Endothelial cell (in vitro differentiated cells): ENCODE data around the gene PEX6. TPM values are rescaled to one million over a fixed set of nuclear protein-coding genes. Genes with fewer than 3 reads are reported as not detected.
"Not testable (repeated sequence)": the region's sequence is repeated elsewhere in the genome, so short reads cannot be mapped to it uniquely, and the experiment has no call there.

ENCODE experiments used
- DNase-seq: peaks from one replicate; pipeline ENCODE4 v3.0.0; 2021; ENCODE audit warnings: low spot score
- H3K27ac Mint-ChIP-seq: one replicate; pipeline ENCODE4 v1.8.0; 2021; ENCODE audit warnings: mixed read lengths, inconsistent platforms; ENCODE audit not compliant: unreplicated experiment
- H3K27me3 Mint-ChIP-seq: one replicate; pipeline ENCODE4 v1.8.0; 2021; ENCODE audit warnings: mild to moderate bottlenecking, moderate library complexity, mixed read lengths, inconsistent platforms; ENCODE audit not compliant: unreplicated experiment
- H3K36me3 Mint-ChIP-seq: one replicate; pipeline ENCODE4 v1.8.0; 2021; ENCODE audit warnings: mild to moderate bottlenecking, low read depth, mixed read lengths, inconsistent platforms; ENCODE audit not compliant: unreplicated experiment
- H3K4me1 Mint-ChIP-seq: one replicate; pipeline ENCODE4 v1.8.0; 2021; ENCODE audit warnings: mild to moderate bottlenecking, mixed read lengths, inconsistent platforms; ENCODE audit not compliant: unreplicated experiment
- H3K4me3 Mint-ChIP-seq: one replicate; pipeline ENCODE4 v1.8.0; 2021; ENCODE audit warnings: mild to moderate bottlenecking, mixed read lengths, inconsistent platforms; ENCODE audit not compliant: unreplicated experiment
- H3K9me3 Mint-ChIP-seq: one replicate; pipeline ENCODE4 v1.8.0; 2021; ENCODE audit warnings: mixed read lengths, inconsistent platforms; ENCODE audit not compliant: unreplicated experiment
- total RNA-seq: library from RNA; stranded (reverse); fragmentation: NEBNext Ultra II Directional; extraction: Animal tissue kit (Norgen Biotek cat#: 25700); gene quantifications from one replicate; pipeline ENCODE4 v1.2.1, GENCODE V29; 2021; ENCODE audit not compliant: unreplicated experiment
- TF ChIP-seq, protein P1 (sequence below): fragments of 200-600 bp; sonication (generic); IDR thresholded peaks from one replicate; pipeline ENCODE4 v1.5.0; 2021; ENCODE audit warnings: antibody characterized with exemption; ENCODE audit not compliant: unreplicated experiment

PEX6 gene
- total RNA-seq, 1 donor from 2014 or later = 26.1 TPM

DNA sequence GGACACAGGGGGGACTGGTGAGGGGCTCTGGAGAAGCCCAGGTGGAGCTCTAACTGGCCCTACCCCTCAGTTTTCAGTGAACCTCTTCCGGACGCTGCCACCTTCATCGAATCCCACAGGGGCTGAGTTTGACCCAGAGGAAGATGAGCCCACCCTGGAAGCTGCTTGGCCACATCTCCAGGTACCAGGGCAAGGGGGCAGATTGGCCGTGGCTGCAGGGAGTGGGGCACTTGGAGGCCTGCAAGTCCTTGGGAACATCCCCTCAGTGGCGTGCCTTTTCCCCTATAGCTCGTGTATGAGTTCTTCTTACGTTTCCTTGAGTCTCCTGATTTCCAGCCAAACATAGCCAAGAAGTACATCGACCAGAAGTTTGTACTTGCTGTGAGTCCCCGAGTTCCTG is 28.1 kb upstream of the PEX6 start:
- H3K27me3 Mint-ChIP-seq = peaks cover 1% of the 10 kb centered on the region

DNA sequence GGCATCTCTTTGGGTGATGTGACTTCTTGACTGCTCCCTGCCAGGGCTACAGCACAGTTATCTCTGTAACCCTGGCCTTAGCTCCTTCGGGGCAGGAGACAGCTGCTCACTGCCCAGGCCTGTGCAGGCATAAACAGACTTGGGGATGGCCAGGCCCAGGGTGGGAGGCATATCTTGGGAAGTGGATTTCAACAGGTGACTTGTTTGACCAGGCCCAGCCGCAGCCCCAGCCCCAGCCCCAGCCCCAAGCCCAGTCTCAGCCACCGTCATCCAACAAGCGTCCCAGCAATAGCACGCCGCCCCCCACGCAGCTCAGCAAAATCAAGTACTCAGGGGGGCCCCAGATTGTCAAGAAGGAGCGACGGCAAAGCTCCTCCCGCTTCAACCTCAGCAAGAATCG is 27.3 kb upstream of the PEX6 start:
- H3K4me3 Mint-ChIP-seq = no peak overlapping the region
- H3K27me3 Mint-ChIP-seq = peaks cover 1% of the 10 kb centered on the region
- no peak for DNase-seq
- TF ChIP-seq, protein P1, sequence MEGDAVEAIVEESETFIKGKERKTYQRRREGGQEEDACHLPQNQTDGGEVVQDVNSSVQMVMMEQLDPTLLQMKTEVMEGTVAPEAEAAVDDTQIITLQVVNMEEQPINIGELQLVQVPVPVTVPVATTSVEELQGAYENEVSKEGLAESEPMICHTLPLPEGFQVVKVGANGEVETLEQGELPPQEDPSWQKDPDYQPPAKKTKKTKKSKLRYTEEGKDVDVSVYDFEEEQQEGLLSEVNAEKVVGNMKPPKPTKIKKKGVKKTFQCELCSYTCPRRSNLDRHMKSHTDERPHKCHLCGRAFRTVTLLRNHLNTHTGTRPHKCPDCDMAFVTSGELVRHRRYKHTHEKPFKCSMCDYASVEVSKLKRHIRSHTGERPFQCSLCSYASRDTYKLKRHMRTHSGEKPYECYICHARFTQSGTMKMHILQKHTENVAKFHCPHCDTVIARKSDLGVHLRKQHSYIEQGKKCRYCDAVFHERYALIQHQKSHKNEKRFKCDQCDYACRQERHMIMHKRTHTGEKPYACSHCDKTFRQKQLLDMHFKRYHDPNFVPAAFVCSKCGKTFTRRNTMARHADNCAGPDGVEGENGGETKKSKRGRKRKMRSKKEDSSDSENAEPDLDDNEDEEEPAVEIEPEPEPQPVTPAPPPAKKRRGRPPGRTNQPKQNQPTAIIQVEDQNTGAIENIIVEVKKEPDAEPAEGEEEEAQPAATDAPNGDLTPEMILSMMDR = no peak
- peaks cover 30% of the 10 kb centered on the region for H3K36me3 Mint-ChIP-seq
- peaks cover 4% of the 10 kb centered on the region for H3K4me1 Mint-ChIP-seq
- no peaks in the 10 kb centered on the region for H3K9me3 Mint-ChIP-seq
- H3K27ac Mint-ChIP-seq = no peak overlapping the region

More for the DNA sequence above, 28.1 kb upstream of the PEX6 start:
- Mint-ChIP-seq H3K4me1 (peaks cover 12% of the 10 kb centered on the region), H3K4me3 (peak overlapping the region; percentile 47), H3K36me3 (peaks cover 36% of the 10 kb centered on the region), H3K27ac (no peak overlapping the region), H3K9me3 (no peaks in the 10 kb centered on the region)
- DNase-seq = no peak
- TF ChIP-seq, protein P1 = no peak

DNA sequence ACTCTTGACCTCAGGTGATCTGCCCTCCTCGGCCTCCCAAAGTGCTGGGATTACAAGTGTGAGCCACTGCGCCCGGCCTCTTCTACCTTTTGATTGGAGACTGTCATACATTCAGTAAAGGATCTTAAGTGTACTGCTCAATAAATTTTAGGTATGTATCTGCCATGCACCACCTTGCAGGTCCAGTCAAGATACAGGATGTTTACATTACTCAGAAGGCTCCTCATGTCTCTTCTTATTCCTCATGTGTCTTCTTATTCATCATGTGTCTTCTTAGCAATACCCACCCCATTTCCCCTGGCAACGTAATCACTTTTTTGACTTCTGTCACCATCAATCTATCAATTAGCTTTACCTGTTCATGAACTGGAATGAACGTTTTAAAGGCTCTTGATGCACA is 26.9 kb upstream of the PEX6 start:
- Mint-ChIP-seq H3K36me3 (peaks cover 28% of the 10 kb centered on the region), H3K9me3 (no peaks in the 10 kb centered on the region), H3K27me3 (no peaks in the 10 kb centered on the region), H3K27ac (no peak overlapping the region), H3K4me3 (no peak overlapping the region), H3K4me1 (peaks cover 4% of the 10 kb centered on the region)
- no peak for DNase-seq
- TF ChIP-seq, protein P1 = no peak

DNA sequence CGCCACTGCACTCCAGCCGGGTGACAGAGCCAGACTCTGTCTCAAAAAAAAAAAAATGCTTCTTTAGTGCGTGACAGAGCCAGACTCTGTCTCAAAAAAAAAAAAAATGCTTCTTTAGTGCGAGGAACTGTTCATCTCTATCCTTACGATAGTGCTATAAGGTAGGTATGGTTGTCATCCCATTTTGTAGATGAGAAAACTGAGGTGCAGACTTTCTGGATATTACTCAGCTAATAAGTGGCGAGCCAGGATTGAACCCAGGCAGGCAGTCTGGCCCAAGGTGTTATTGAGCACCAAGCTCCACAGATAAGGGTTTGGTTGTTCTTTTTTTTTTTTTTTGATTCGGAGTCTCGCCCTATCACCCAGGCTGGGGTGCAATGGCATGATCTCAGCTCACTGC is 22.9 kb upstream of the PEX6 start:
- Mint-ChIP-seq H3K4me1 (no peaks in the 10 kb centered on the region), H3K36me3 (no peaks in the 10 kb centered on the region), H3K27me3 (no peaks in the 10 kb centered on the region), H3K27ac (no peak overlapping the region), H3K4me3 (no peak overlapping the region), H3K9me3 (no peaks in the 10 kb centered on the region)
- TF ChIP-seq, protein P1 = no peak
- DNase-seq = no peak

DNA sequence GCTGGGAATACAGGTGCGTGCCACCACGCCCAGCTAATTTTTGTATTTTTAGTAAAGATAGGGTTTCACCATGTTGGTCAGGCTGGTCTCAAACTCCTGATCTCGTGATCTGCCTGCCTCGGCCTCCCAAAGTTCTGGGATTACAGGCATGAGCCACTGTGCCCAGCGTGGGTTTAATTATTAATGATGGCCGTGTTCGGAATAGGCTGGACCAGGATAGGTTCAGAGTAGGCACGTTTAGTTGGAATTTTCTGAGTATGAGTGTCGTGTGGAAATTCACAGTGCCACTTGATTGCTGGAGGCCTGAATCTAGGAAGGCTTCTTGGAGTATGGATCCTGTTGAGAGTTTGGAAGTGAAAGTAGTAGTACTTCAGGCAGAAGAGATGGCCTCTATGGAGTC is 19.2 kb upstream of the PEX6 start:
- DNase-seq, H3K4me1 Mint-ChIP-seq, H3K27me3 Mint-ChIP-seq, H3K9me3 Mint-ChIP-seq, H3K36me3 Mint-ChIP-seq, H3K4me3 Mint-ChIP-seq, H3K27ac Mint-ChIP-seq: not testable (repeated sequence)

DNA sequence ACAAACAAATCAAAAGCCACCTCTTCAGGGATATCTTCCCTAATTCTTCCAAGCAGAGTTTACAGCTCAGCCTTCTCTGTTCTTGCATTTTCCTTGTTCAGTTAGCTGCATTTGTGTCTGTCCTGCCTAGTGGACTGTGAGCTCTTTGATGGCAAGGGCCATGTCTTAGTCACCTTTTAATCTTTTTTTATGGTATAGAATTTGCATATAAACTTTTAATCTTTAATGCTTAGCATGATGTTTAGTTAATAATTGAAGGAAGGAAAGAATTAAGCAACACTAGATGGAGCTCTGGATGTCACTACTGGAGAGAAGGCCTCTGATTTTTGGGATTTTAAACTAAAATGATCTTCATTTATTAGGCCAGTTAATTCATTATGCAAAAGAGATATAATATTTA is 17.5 kb upstream of the PEX6 start:
- Mint-ChIP-seq H3K27me3 (peaks cover 3% of the 10 kb centered on the region), H3K4me1 (no peaks in the 10 kb centered on the region), H3K4me3 (no peak overlapping the region), H3K9me3 (no peaks in the 10 kb centered on the region), H3K27ac (peak overlapping the region; percentile 63), H3K36me3 (peaks cover 5% of the 10 kb centered on the region)
- no peak for DNase-seq
- TF ChIP-seq, protein P1 = no peak
